SK-N-MC (cell line): ENCODE data around the gene FARSA.

Source experiments
- EZH2 ChIP-seq: fragments of 200-600 bp; sonication (generic); IDR thresholded peaks from one replicate; pipeline ENCODE4 v1.6.1; 2017; ENCODE audit warnings: antibody characterized with exemption
- POLR2AphosphoS5 ChIP-seq: IDR thresholded peaks from 2 replicates; pipeline ENCODE4 v1.6.1; 2012; ENCODE audit warnings: mild to moderate bottlenecking, low read depth, low read length, borderline replicate concordance

GRCh38 chr19:12936582-12936981 lies 3.1 kb upstream of the FARSA start:
- TF ChIP-seq EZH2 (no peak), POLR2AphosphoS5 (no peak)
